Prostate gland (tissue), 2 donors: ENCODE results near the gene ARSG. TPM values are rescaled to one million over a fixed set of nuclear protein-coding genes. Genes with fewer than 3 reads are reported as not detected.

Experiments used
- DNase-seq: peaks from one replicate; pipeline ENCODE4 v3.0.0-alpha.2; 2019; ENCODE audit warnings: low spot score
- H3K27ac ChIP-seq, 2 donors: fragments of 200-600 bp; sonication (generic); 2 replicates each; pipeline ENCODE4 v1.5.1; 2017 to 2019
- H3K27me3 ChIP-seq: fragments of 200-600 bp; sonication (generic); replicated peaks from 2 replicates; pipeline ENCODE4 v1.5.1; 2019; ENCODE audit not compliant: insufficient read depth
- H3K36me3 ChIP-seq, 2 donors: fragments of 200-600 bp; sonication (generic); 1 replicate in 1 of 2; 2 replicates in 1 of 2; pipeline versions ENCODE4 v1.5.1 to v1.8.1; 2017 to 2019
- H3K4me1 ChIP-seq: fragments of 200-600 bp; sonication (generic); replicated peaks from 2 replicates; pipeline ENCODE4 v1.5.1; 2019
- H3K4me3 ChIP-seq, 2 donors: fragments of 200-600 bp; sonication (generic); 2 replicates each; pipeline ENCODE4 v1.5.1; 2017 to 2019
- H3K9me3 ChIP-seq: fragments of 200-600 bp; sonication (generic); 2 replicates; pipeline ENCODE4 v1.5.1; 2017
- POLR2A ChIP-seq: fragments of 450-650 bp; IDR thresholded peaks from one replicate; pipeline ENCODE4 v1.6.1; 2016; ENCODE audit warnings: antibody characterized with exemption, mild to moderate bottlenecking
- POLR2AphosphoS5 ChIP-seq: sonication (generic); formaldehyde crosslinking; IDR thresholded peaks from one replicate; pipeline ENCODE4 v1.6.1; 2017; ENCODE audit warnings: antibody characterized with exemption
- WGBS: methylation state at CpG from one replicate; pipeline ENCODE4 v1.1.5; 2018; 5-methylcytosine and 5-hydroxymethylcytosine counted together
- intact Hi-C: fragments of 100-400 bp; cut with DNase I; formaldehyde crosslinking; loops from one replicate; pipeline ENCODE4 v1.14.2; 2022
- total RNA-seq, 2 donors: library from RNA; depleted of rRNA; stranded (reverse); fragments of >200 nt; gene quantifications; one replicate each; pipeline ENCODE4 v1.1.0, GENCODE V29; 2016
- TF ChIP-seq, protein P1 (sequence below), 4 experiments: fragments of 200-600 bp in 2 of 4; fragments of 450-650 bp in 2 of 4; sonication (generic) in 2 of 4; IDR thresholded peaks; 1 replicate in 3 of 4; 2 replicates in 1 of 4; pipeline ENCODE4 v1.5.1; 2016 to 2019; ENCODE audit warnings: antibody characterized with exemption in 4 of 4, mild to moderate bottlenecking in 2 of 4, moderate library complexity in 2 of 4

Gene ARSG
- total RNA-seq, 2 donors from 2014 or later: 1.5 to 8.3 TPM

DNA sequence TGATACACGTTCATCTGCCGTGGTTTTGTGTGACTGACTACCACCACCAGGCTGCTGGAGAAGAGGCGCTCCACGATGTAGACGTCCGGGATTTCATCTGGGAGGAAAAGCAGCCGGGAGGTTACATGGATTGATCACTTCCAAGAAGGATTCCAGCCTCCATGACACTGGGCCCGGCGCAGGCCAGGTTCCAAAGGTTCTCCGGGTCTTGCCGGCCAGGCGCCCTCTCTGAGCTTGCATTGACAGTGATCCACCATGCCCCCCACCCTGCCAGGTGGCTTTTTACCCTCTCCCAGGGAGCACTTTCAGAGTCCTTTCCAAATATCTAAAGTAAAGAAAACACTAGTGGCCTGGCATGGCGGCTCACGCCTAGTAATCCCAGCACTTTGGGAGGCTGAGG, 159.5 kb downstream of the ARSG start:
- peaks cover 0 to 4% of the 10 kb centered on the region in 2 donors for H3K36me3 ChIP-seq
- no peak overlapping the region for H3K27ac ChIP-seq

DNA sequence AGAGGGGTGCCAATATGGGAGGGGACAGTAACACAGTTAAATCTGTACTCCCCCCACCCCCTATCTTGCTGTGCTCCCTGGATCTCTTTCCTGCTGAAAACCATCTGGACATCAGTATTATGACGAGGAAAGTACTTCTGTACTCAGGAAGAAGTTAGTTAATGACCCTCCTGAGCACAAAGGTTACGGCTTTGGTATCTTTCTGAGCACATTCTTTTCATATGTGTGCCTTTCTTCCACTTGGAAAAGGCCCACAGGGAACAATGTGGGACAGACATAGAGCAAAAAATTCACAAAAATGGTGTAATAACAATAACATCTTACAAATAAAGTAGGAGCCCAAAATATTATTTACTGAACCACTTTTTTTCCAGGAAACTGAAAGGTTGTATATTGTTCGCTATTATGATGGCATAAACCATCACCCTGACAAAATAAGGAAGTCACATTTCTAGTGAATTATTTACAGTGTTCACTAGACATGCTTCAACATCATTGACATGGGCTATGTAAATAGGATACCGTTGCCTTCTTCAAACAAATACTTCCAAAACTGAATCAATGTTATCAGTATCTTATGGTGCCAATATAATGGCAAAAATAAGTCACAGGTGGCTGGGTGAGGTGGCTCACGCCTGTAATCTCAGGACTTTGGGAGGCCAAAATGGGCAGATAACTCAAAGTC, 160.5 kb downstream of the ARSG start:
- H3K4me3 ChIP-seq: no peak overlapping the region
- H3K36me3 ChIP-seq: peaks cover 0 to 4% of the 10 kb centered on the region in 2 donors
- H3K4me1 ChIP-seq: no peaks in the 10 kb centered on the region
- H3K9me3 ChIP-seq: no peaks in the 10 kb centered on the region
- 82% methylated on average over 5 of the region's 5 CpGs for WGBS
- H3K27me3 ChIP-seq: no peaks in the 10 kb centered on the region
- TF ChIP-seq POLR2A: no peak
- TF ChIP-seq, protein P1, sequence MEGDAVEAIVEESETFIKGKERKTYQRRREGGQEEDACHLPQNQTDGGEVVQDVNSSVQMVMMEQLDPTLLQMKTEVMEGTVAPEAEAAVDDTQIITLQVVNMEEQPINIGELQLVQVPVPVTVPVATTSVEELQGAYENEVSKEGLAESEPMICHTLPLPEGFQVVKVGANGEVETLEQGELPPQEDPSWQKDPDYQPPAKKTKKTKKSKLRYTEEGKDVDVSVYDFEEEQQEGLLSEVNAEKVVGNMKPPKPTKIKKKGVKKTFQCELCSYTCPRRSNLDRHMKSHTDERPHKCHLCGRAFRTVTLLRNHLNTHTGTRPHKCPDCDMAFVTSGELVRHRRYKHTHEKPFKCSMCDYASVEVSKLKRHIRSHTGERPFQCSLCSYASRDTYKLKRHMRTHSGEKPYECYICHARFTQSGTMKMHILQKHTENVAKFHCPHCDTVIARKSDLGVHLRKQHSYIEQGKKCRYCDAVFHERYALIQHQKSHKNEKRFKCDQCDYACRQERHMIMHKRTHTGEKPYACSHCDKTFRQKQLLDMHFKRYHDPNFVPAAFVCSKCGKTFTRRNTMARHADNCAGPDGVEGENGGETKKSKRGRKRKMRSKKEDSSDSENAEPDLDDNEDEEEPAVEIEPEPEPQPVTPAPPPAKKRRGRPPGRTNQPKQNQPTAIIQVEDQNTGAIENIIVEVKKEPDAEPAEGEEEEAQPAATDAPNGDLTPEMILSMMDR (IDR thresholded peaks at IDR 0.05): no peak
- no peak for TF ChIP-seq POLR2AphosphoS5
- no peak overlapping the region for H3K27ac ChIP-seq
- intact Hi-C loops: no loop called here
- no peak for DNase-seq

More for the DNA sequence above, 159.5 kb downstream of the ARSG start:
- DNase-seq: no peak
- no peaks in the 10 kb centered on the region for H3K4me1 ChIP-seq
- H3K27me3 ChIP-seq: no peaks in the 10 kb centered on the region
- intact Hi-C loops: no loop called here
- TF ChIP-seq POLR2A (no peak), POLR2AphosphoS5 (no peak)
- TF ChIP-seq, protein P1 (IDR thresholded peaks at IDR 0.05): no peak
- H3K9me3 ChIP-seq: no peaks in the 10 kb centered on the region
- WGBS: 94% methylated on average over 14 of the region's 14 CpGs
- no peak overlapping the region for H3K4me3 ChIP-seq

DNA sequence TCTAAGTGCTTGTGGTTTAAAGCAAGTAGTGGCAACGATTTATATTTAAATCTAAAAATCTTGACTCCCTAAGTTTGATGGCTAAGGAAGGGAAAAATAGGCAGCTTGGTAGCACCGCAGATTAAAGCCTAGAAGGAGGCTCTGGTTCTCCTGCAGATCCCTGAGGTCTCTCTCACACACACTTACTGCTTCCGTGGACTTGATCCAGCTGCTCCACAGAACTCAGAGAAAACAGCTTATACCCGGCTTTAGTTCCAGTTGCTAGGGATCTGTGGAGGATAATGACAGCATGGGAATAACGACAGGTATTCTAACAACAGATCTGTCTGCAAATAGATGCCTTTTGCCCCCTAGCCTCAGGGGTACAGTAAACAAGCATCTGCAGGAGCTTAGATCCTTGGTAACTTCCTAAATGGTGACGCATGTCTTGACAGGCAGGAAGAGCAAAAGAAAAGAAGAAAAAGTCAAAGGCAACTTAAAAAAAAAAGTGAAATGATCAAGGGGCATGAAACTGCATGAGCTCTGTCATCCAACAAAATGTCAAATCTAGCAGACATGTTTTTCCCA, 161.5 kb downstream of the ARSG start:
- peaks cover 0 to 4% of the 10 kb centered on the region in 2 donors for H3K36me3 ChIP-seq
- no peak for DNase-seq
- H3K27ac ChIP-seq: no peak overlapping the region
- H3K4me1 ChIP-seq: no peaks in the 10 kb centered on the region
- H3K27me3 ChIP-seq: no peaks in the 10 kb centered on the region
- TF ChIP-seq, protein P1 (IDR thresholded peaks at IDR 0.05): no peak
- no peak for TF ChIP-seq POLR2A
- TF ChIP-seq POLR2AphosphoS5: no peak
- H3K4me3 ChIP-seq: no peak overlapping the region
- WGBS: 61% methylated on average over 6 of the region's 6 CpGs
- intact Hi-C loops: no loop called here
- no peaks in the 10 kb centered on the region for H3K9me3 ChIP-seq

DNA sequence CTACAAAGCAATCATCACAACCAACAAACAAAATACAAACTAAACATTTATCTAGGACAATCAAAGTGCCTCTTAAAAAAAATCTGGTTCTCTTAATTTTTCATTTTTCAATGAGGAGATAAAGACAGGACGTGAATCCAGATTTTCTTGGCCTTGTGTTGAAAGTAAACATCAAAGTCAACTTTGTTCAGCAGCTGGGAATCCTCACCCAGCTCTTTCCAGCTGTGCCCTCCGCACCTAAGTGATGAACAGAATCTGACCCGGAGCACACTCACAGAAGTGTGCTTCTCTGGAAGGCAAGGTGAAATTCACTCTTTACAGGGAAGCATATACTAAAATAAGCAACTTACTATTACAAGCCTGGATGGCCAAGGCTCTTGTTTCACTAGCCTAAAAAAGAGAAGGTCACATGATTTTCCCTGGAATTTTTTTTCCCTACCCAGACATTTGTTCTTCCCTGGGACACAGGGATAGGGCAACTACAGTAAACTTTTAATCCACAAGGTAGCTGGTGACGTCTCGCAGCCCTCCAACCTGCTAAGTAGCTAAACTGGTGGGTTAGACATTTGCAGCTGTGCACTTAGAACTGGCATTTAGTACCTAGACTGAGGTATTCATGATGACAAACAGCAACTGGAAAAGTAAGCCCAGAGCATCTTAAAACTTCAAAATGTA, 162.8 kb downstream of the ARSG start:
- H3K4me3 ChIP-seq: no peak overlapping the region
- no peaks in the 10 kb centered on the region for H3K4me1 ChIP-seq
- no peaks in the 10 kb centered on the region for H3K27me3 ChIP-seq
- intact Hi-C loops: no loop called here
- WGBS: 68% methylated on average over 5 of the region's 5 CpGs
- peaks cover 0 to 4% of the 10 kb centered on the region in 2 donors for H3K36me3 ChIP-seq
- TF ChIP-seq POLR2AphosphoS5 (no peak), POLR2A (no peak)
- TF ChIP-seq, protein P1 (IDR thresholded peaks at IDR 0.05): no peak
- DNase-seq: no peak
- peak overlapping the region in 1 of 2 donors; percentile 36 for H3K27ac ChIP-seq
- H3K9me3 ChIP-seq: no peaks in the 10 kb centered on the region
